IgD-negative memory B cell (primary cell): Measurements from ENCODE around the gene GEMIN4. TPM values are rescaled to one million over a fixed set of nuclear protein-coding genes. Genes with fewer than 3 reads are reported as not detected.
"Not testable (repeated sequence)": the region's sequence is repeated elsewhere in the genome, so short reads cannot be mapped to it uniquely, and the experiment has no call there.

Experiments used
- H3K27ac Mint-ChIP-seq, 3 donors: one replicate each; pipeline ENCODE4 v1.8.0; 2020 to 2022; ENCODE audit warnings: mild to moderate bottlenecking in 3 of 3, mixed read lengths in 3 of 3, moderate library complexity in 1 of 3
- H3K27me3 Mint-ChIP-seq: one replicate; pipeline ENCODE4 v1.8.0; 2021; ENCODE audit warnings: mixed read lengths
- H3K36me3 Mint-ChIP-seq: one replicate; pipeline ENCODE4 v1.8.0; 2020; ENCODE audit warnings: mild to moderate bottlenecking, mixed read lengths
- H3K4me1 Mint-ChIP-seq, 3 donors: one replicate each; pipeline ENCODE4 v1.8.0; 2020 to 2022; ENCODE audit warnings: mixed read lengths in 3 of 3, mild to moderate bottlenecking in 1 of 3
- H3K4me3 Mint-ChIP-seq, 4 donors: one replicate each; pipeline ENCODE4 v1.8.0; 2020 to 2022; ENCODE audit warnings: mild to moderate bottlenecking in 4 of 4, mixed read lengths in 4 of 4, moderate library complexity in 3 of 4
- H3K9me3 Mint-ChIP-seq, 3 donors: one replicate each; pipeline ENCODE4 v1.8.0; 2020 to 2021; ENCODE audit warnings: mixed read lengths in 3 of 3, mild to moderate bottlenecking in 1 of 3
- polyA plus RNA-seq: library from polyadenylated mRNA; unstranded; fragments of 300-500 nt; fragmentation: Illumina TruSeq; gene quantifications from one replicate; pipeline ENCODE4 v1.2.3, GENCODE V29; 2021

The GEMIN4 gene
- polyA plus RNA-seq, 1 donor from 2014 or later = 27.4 TPM

DNA sequence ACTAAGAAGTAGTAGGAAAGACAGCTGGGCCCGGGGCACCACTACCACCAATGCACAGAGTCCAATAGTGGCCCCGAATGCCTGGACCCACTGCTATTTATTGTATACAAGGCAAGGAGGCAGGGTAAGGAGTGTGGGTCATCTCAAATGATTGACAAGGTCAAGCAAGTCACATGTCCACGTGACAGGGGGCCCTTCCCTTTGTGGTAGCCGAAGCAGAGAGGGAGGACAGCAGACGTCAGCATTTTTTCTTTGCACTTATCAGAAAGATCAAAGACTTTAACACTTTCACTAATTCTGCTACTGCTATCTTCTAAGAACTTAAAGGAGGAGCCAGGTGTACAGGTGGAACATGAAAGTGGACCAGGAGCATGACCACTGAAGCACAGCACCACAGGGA, 43.9 kb downstream of the GEMIN4 start:
- Mint-ChIP-seq H3K27me3 (no peaks in the 10 kb centered on the region), H3K4me3 (no peak overlapping the region), H3K36me3 (no peaks in the 10 kb centered on the region), H3K4me1 (peaks cover 6 to 20% (median 16%) of the 10 kb centered on the region in 3 donors), H3K9me3 (no peaks in the 10 kb centered on the region), H3K27ac (no peak overlapping the region)

GRCh38 chr17:705863-706262, 46.2 kb downstream of the GEMIN4 start:
- H3K9me3 Mint-ChIP-seq = no peaks in the 10 kb centered on the region
- no peaks in the 10 kb centered on the region for H3K36me3 Mint-ChIP-seq

DNA sequence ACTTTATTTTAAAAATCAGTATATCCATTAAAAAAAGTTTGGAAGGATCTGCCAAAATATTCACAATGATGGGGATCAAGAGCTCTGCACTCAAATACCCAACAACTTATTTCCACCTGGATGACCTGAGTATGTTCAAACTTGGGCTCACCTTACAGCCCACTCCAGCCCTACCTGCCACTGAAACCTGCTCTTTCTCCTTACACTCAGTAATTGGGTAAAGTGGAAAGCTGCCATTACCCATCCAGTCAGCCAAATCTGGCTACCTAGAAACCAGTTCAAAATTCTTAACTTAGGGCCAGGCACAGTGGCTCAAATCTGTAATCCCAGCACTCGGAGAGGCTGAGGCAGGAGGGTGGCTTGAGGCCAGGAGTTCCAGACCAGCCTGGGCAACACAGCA, 47.1 kb downstream of the GEMIN4 start:
- Mint-ChIP-seq H3K9me3 (no peaks in the 10 kb centered on the region), H3K27ac (no peak overlapping the region), H3K36me3 (no peaks in the 10 kb centered on the region), H3K4me1 (peaks cover 6 to 10% (median 7%) of the 10 kb centered on the region in 3 donors), H3K4me3 (no peak overlapping the region), H3K27me3 (no peaks in the 10 kb centered on the region)

More at GRCh38 chr17:705863-706262, 46.2 kb downstream of the GEMIN4 start:
- Mint-ChIP-seq H3K27me3 (no peaks in the 10 kb centered on the region), H3K4me3 (no peak overlapping the region), H3K4me1 (peaks cover 0 to 10% (median 7%) of the 10 kb centered on the region in 3 donors), H3K27ac (no peak overlapping the region)

GRCh38 chr17:704111-704864, 47.8 kb downstream of the GEMIN4 start:
- H3K4me3 Mint-ChIP-seq = no peak overlapping the region
- no peaks in the 10 kb centered on the region for H3K27me3 Mint-ChIP-seq
- no peak overlapping the region for H3K27ac Mint-ChIP-seq
- H3K36me3 Mint-ChIP-seq = no peaks in the 10 kb centered on the region
- H3K9me3 Mint-ChIP-seq = no peaks in the 10 kb centered on the region
- H3K4me1 Mint-ChIP-seq = peaks cover 5 to 8% (median 6%) of the 10 kb centered on the region in 3 donors

DNA sequence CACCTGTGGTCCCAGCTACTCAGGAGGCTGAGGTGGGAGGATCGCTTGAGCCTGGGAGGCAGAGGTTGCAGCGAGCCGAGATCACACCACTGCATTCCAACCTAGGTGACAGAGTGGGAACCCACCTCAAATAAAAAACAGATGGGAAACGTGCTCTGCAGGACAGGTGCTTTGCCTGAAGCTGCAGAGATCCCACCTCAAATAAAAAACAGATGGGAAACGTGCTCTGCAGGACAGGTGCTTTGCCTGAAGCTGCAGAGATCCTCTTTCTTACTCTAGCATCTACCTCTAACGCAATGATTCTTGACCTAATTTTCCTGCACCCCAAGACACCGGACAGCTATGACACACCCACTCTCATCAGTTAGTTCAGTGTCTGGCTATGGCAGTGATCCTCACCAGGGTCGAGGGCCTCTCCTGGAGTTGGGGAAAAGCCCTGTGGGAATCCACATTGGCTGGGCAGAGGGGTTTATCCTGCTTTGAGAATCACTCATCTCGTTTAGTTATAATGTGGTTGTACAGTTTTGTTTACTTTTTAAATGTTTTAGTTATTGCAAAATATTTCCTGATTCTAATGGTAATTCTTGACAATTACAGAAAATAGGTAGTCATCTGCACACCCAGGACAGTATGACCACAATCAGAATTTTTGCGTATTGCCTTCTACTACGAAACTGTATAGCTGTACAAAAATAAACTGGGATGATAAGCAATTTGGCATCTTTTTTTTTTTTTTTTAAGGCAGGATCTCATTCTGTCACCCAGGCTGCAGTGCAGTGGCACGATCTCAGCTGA, 48.8 kb downstream of the GEMIN4 start:
- Mint-ChIP-seq H3K4me1 (peaks cover 5 to 8% (median 6%) of the 10 kb centered on the region in 3 donors), H3K27me3 (no peaks in the 10 kb centered on the region), H3K27ac (no peak overlapping the region), H3K4me3 (no peak overlapping the region), H3K9me3 (no peaks in the 10 kb centered on the region), H3K36me3 (no peaks in the 10 kb centered on the region)

GRCh38 chr17:700504-701094, 51.5 kb downstream of the GEMIN4 start:
- H3K27ac Mint-ChIP-seq = no peak overlapping the region
- H3K4me3 Mint-ChIP-seq = no peak overlapping the region
- no peaks in the 10 kb centered on the region for H3K27me3 Mint-ChIP-seq
- peaks cover 0 to 6% (median 5%) of the 10 kb centered on the region in 3 donors for H3K4me1 Mint-ChIP-seq
- peaks cover 2% of the 10 kb centered on the region for H3K36me3 Mint-ChIP-seq
- no peaks in the 10 kb centered on the region for H3K9me3 Mint-ChIP-seq

GRCh38 chr17:699345-699744, 52.7 kb downstream of the GEMIN4 start:
- no peaks in the 10 kb centered on the region for H3K9me3 Mint-ChIP-seq
- peaks cover 2% of the 10 kb centered on the region for H3K36me3 Mint-ChIP-seq
- no peaks in the 10 kb centered on the region for H3K27me3 Mint-ChIP-seq
- H3K27ac Mint-ChIP-seq = no peak overlapping the region
- peaks cover 0 to 6% (median 0%) of the 10 kb centered on the region in 3 donors for H3K4me1 Mint-ChIP-seq
- no peak overlapping the region for H3K4me3 Mint-ChIP-seq

DNA sequence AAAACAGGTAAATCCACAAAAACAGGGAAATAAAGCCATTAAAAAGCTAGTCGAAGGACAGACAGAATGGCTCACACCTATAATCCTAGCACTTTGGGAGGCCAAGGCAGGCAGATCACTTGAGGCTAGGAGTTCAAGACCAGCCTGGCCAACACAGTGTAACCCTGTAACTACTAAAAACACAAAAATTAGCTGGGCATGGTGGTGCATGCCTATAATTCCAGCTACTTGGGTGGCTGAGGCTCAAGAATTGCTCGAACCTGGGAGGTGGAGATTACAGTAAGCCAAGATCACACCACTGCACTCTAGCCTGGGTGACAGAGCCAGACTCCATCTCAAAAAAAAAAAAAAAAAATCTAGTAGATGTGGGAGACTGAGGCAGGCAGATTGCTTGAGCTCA, 54.0 kb downstream of the GEMIN4 start:
- not testable (repeated sequence) for H3K4me1 Mint-ChIP-seq, H3K4me3 Mint-ChIP-seq, H3K9me3 Mint-ChIP-seq, H3K27me3 Mint-ChIP-seq, H3K27ac Mint-ChIP-seq, H3K36me3 Mint-ChIP-seq

DNA sequence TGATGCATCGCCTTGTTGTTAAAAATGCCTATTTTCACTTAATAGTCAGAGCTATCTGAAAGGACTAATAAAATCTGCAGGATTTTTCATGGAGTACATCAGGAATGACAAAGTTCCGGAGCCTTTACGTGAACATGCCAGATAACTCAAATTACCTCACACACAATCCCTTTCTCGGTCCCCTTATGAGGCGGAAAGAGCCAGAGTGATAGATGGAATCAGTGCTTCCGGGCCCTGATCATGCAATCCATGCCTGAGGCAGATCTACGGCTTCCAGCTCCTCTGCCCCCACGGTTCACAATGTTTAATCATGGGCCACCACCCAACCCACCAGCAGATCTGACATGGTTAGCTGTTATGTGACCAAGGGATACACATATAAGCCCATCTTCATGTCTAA, 54.4 kb downstream of the GEMIN4 start:
- H3K27me3 Mint-ChIP-seq = no peaks in the 10 kb centered on the region

DNA sequence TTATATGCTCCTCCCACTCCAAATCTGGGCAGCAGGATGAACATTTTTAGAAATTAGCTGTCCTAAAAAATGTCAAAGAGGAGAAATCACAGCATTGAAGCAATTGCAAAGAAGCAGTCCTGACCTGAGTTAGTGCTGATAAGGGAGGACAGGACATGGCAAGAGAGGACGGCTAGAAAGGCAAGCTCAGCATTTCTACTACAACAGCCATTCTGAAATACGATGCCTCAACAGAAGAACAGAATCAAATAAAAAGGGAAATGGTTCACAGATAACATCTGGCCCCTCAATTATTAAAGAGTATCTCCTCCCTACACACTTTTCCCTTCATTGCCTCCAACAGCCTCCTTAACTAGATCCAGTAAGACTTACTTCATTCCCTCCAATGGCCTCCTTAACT, 55.7 kb downstream of the GEMIN4 start:
- H3K9me3 Mint-ChIP-seq = no peaks in the 10 kb centered on the region
- peaks cover 2% of the 10 kb centered on the region for H3K36me3 Mint-ChIP-seq

More for the DNA sequence above, 54.4 kb downstream of the GEMIN4 start:
- peaks cover 2% of the 10 kb centered on the region for H3K36me3 Mint-ChIP-seq
- H3K9me3 Mint-ChIP-seq = no peaks in the 10 kb centered on the region
- no peak overlapping the region for H3K27ac Mint-ChIP-seq
- no peak overlapping the region for H3K4me3 Mint-ChIP-seq
- H3K4me1 Mint-ChIP-seq = peaks cover 0 to 6% (median 2%) of the 10 kb centered on the region in 3 donors

More for the DNA sequence above, 55.7 kb downstream of the GEMIN4 start:
- Mint-ChIP-seq H3K27me3 (no peaks in the 10 kb centered on the region), H3K4me1 (peaks cover 0 to 6% (median 2%) of the 10 kb centered on the region in 3 donors), H3K27ac (no peak overlapping the region), H3K4me3 (no peak overlapping the region)

Other genes starting within 250 kb of the GEMIN4 start
- 9.9 TPM for gene VPS53, start 37.4 kb downstream of the GEMIN4 start, polyA plus RNA-seq
- gene TLCD3A, start 19.7 kb downstream of the GEMIN4 start, polyA plus RNA-seq = 0.65 TPM
- gene GLOD4, start 30.0 kb upstream of the GEMIN4 start, polyA plus RNA-seq = 100.0 TPM
- 32.2 TPM for gene MRM3, start 30.1 kb upstream of the GEMIN4 start, polyA plus RNA-seq
- 0.18 TPM for gene NXN, start 227.5 kb upstream of the GEMIN4 start, polyA plus RNA-seq
- gene TIMM22, start 244.9 kb upstream of the GEMIN4 start, polyA plus RNA-seq = 21.2 TPM